Stimulated activated CD8-positive, alpha-beta memory T cell treated with anti-CD3 and anti-CD28 coated beads, Interleukin-7, amount 100 ng/mL, for 1 hour (primary cell): ENCODE measurements around the gene APBB2.

Experiments
- DNase-seq, 2 donors: peaks; one replicate each; pipeline ENCODE4 v3.0.0-alpha.2; 2020; ENCODE audit warnings: low read depth in 2 of 2

APBB2 gene

GRCh38 chr4:41136456-41136855, 77.9 kb downstream of the APBB2 start:
- no peak for DNase-seq

- no peak for DNase-seq
Measured at GRCh38 chr4:41135801-41136200, 78.5 kb downstream of the APBB2 start.

GRCh38 chr4:41134581-41134980, 79.8 kb downstream of the APBB2 start:
- DNase-seq = no peak

GRCh38 chr4:41133454-41134018, 80.8 kb downstream of the APBB2 start:
- DNase-seq = no peak

- DNase-seq = no peak
Measured at GRCh38 chr4:41132055-41132683, 82.2 kb downstream of the APBB2 start.

GRCh38 chr4:41129936-41130440, 84.4 kb downstream of the APBB2 start:
- no peak for DNase-seq

- no peak for DNase-seq
Measured at GRCh38 chr4:41129128-41129754, 85.1 kb downstream of the APBB2 start.

- DNase-seq = no peak
Measured at GRCh38 chr4:41125558-41126311, 88.6 kb downstream of the APBB2 start.

GRCh38 chr4:41124916-41125548, 89.3 kb downstream of the APBB2 start:
- no peak for DNase-seq

- DNase-seq = no peak
Measured at GRCh38 chr4:41122775-41123174, 91.6 kb downstream of the APBB2 start.

GRCh38 chr4:41122309-41122708, 92.0 kb downstream of the APBB2 start:
- DNase-seq = no peak

GRCh38 chr4:41121906-41122305, 92.4 kb downstream of the APBB2 start:
- DNase-seq = no peak

GRCh38 chr4:41120297-41121217, 93.8 kb downstream of the APBB2 start:
- DNase-seq = no peak

- no peak for DNase-seq
Measured at GRCh38 chr4:41119867-41120295, 94.5 kb downstream of the APBB2 start.

GRCh38 chr4:41111791-41112190, 102.6 kb downstream of the APBB2 start:
- DNase-seq = no peak

- no peak for DNase-seq
Measured at GRCh38 chr4:41110050-41110449, 104.3 kb downstream of the APBB2 start.

- no peak for DNase-seq
Measured at GRCh38 chr4:41108481-41108880, 105.9 kb downstream of the APBB2 start.

GRCh38 chr4:41106694-41107419, 107.5 kb downstream of the APBB2 start:
- DNase-seq = no peak

GRCh38 chr4:41106081-41106480, 108.3 kb downstream of the APBB2 start:
- no peak for DNase-seq

- no peak for DNase-seq
Measured at GRCh38 chr4:41104155-41104554, 110.2 kb downstream of the APBB2 start.
